Kidney (tissue), 14 donors: ENCODE results near the gene PPARA. TPM values are rescaled to one million over a fixed set of nuclear protein-coding genes. Genes with fewer than 3 reads are reported as not detected.

Experiments used
- DNase-seq, 5 donors: peaks; one replicate each; pipeline ENCODE4 v3.0.0-alpha.2; 2013 to 2020
- FAIRE-seq: peaks from 2 replicates; lab custom pipeline; 2012; peaks lifted over from hg19 to GRCh38; lab: Jason Lieb, UNC
- H3K27ac ChIP-seq, 2 donors: one replicate each; pipeline ENCODE4 v1.7.0; 2013; ENCODE audit warnings: low read depth in 2 of 2, low read length in 2 of 2, inconsistent platforms in 1 of 2
- H3K27me3 ChIP-seq: one replicate; pipeline ENCODE4 v1.7.1; 2013; ENCODE audit warnings: low read length, inconsistent platforms; ENCODE audit not compliant: control insufficient read depth, insufficient read depth
- H3K36me3 ChIP-seq, 3 donors: one replicate each; pipeline versions ENCODE4 v1.7.0 to v1.7.1; 2013; ENCODE audit warnings: low read length in 3 of 3, control low read depth in 1 of 3, inconsistent platforms in 1 of 3; ENCODE audit not compliant: insufficient read depth in 3 of 3, control insufficient read depth in 2 of 3
- H3K4me1 ChIP-seq, 3 donors: one replicate each; pipeline versions ENCODE4 v1.7.0 to v1.7.1; 2013; ENCODE audit warnings: low read length in 3 of 3, inconsistent platforms in 1 of 3, low read depth in 1 of 3; ENCODE audit not compliant: control insufficient read depth in 2 of 3, insufficient read depth in 2 of 3
- H3K4me3 ChIP-seq, 3 donors: one replicate each; pipeline versions ENCODE4 v1.7.0 to v1.8.1; 2013; ENCODE audit warnings: low read length in 3 of 3, control low read depth in 1 of 3, inconsistent platforms in 1 of 3
- H3K9ac ChIP-seq, 3 donors: one replicate each; pipeline versions ENCODE4 v1.7.0 to v1.7.1; 2013; ENCODE audit warnings: low read length in 3 of 3, control low read depth in 1 of 3, inconsistent platforms in 1 of 3
- H3K9me3 ChIP-seq, 3 donors: one replicate each; pipeline versions ENCODE4 v1.7.0 to v1.7.1; 2013; ENCODE audit warnings: low read length in 3 of 3, control low read depth in 1 of 3, inconsistent platforms in 1 of 3; ENCODE audit not compliant: control insufficient read depth in 2 of 3, insufficient read depth in 1 of 3
- intact Hi-C: fragments of 100-400 bp; cut with DNase I; formaldehyde crosslinking; loops from one replicate; pipeline ENCODE4 v1.11.1; 2022
- polyA plus RNA-seq: library from polyadenylated mRNA; stranded (reverse); fragments of 350-450 nt; fragmentation: Illumina TruSeq; extraction: RNeasy Lipid Tissue Mini Kit (QIAGEN cat#74804); gene quantifications from one replicate; pipeline ENCODE4 v1.2.3, GENCODE V29; 2014; ENCODE audit warnings: low read depth, low replicate concordance; ENCODE audit not compliant: insufficient read depth
- total RNA-seq: library from RNA; stranded (reverse); fragmentation: NEBNext Ultra II Directional; extraction: Animal tissue kit (Norgen Biotek cat#: 25700); gene quantifications from one replicate; pipeline ENCODE4 v1.2.1, GENCODE V29; 2021
- TF ChIP-seq, protein P1 (sequence below): IDR thresholded peaks from 3 replicates; pipeline ENCODE4 v1.5.1; 2012; ENCODE audit warnings: mild to moderate bottlenecking, moderate library complexity, borderline replicate concordance; ENCODE audit not compliant: insufficient read depth; ENCODE audit errors: extremely low read depth
- donor health status: control.
- donor health status: control.
- donor health status: control.
- donor health status: control.
- donor health status: control.
- donor health status: DM: yes; HTN: yes; CAD: no.
- donor health status: Normal renal cell carcinoma (clear cell type).

Gene PPARA
- total and polyA plus RNA-seq, 2 donors from 2014 or later = 15.8 to 36.8 TPM

DNA sequence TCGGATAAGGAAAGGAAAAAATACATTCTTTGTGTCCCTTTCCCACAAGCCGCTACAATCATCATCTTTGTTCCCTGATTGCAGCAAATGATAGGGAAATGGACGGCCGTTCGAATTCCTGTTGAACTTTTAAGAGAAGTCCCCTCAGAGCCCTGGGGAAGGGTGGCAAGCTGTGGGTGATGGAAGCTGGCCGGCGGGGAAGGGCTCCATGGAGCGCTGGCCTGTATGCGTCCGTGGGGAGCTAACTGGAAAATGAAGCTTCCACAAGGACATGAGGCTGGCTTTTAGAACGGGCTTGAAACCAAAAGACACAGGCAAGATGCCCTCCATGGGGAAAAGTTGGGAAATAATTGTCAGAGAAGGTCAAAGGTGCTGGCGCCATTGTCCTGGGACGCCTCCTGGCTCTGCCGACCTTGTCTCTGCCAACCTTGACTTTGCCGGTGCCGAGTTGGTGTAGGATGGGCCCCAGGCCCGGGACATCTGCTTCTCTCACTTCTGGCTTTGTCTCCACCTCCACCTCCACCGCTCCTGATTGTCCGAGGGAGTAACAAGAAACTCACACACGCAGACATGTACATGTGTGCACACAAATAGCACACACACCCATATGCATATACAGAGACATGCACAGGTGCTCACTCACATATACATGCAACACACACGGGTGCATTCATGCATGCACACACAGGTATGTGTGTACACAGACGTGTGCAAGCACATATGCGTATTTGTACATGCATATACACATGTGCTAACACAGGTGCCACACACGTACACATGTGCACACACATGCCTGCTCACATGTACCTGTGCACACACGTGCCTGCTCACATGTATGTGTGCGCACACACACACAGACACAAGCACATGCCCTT is 14.5 kb upstream of the PPARA start:
- TF ChIP-seq, protein P1, sequence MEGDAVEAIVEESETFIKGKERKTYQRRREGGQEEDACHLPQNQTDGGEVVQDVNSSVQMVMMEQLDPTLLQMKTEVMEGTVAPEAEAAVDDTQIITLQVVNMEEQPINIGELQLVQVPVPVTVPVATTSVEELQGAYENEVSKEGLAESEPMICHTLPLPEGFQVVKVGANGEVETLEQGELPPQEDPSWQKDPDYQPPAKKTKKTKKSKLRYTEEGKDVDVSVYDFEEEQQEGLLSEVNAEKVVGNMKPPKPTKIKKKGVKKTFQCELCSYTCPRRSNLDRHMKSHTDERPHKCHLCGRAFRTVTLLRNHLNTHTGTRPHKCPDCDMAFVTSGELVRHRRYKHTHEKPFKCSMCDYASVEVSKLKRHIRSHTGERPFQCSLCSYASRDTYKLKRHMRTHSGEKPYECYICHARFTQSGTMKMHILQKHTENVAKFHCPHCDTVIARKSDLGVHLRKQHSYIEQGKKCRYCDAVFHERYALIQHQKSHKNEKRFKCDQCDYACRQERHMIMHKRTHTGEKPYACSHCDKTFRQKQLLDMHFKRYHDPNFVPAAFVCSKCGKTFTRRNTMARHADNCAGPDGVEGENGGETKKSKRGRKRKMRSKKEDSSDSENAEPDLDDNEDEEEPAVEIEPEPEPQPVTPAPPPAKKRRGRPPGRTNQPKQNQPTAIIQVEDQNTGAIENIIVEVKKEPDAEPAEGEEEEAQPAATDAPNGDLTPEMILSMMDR = no peak
- Histone ChIP-seq H3K4me1 (peaks cover 0 to 27% (median 3%) of the 10 kb centered on the region in 3 donors), H3K4me3 (no peak overlapping the region), H3K9ac (no peak overlapping the region), H3K27me3 (no peaks in the 10 kb centered on the region), H3K36me3 (no peaks in the 10 kb centered on the region), H3K27ac (no peak overlapping the region), H3K9me3 (no peaks in the 10 kb centered on the region)
- intact Hi-C loops = no loop called here
- FAIRE-seq (no peak), DNase-seq (peak in 2 of 5 donors; percentile 23 to 35)

DNA sequence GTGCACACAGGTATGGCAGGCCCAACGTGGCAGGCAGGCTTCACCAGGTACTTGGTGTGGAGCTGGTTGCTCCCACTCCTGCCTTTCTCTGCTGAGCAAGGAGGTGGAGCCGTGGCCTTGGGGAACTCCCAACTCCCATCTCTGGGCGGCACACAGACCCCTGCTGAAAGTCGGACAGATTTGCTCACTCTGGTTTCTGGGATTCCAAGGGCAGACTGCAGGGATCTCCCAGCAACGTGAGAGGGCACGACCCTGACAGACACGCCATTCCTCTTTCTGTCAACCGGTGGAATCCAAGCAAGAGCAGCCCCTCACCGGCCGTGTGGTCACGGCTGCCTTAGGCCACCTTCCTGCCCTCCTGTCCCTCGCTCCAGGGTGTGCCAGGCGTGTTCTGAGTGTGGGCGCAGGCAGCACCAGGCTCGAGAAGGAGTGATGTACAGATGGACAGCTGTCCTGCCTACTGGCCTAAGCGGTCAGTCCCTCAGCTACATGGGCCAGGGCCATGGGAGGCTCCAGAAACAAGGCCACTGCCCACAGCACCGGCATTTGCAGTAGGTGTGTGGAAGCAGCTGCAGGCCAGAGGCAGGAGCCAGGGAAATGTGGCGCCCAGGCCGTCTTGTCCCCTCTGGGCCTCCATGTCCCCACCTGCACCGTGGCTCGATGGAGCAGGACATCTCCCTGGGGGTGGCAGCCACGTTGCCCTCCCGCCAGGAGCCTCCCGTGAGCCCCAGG is 13.7 kb upstream of the PPARA start:
- H3K4me1 ChIP-seq = peaks cover 0 to 27% (median 3%) of the 10 kb centered on the region in 3 donors
- TF ChIP-seq, protein P1 = no peak
- H3K36me3 ChIP-seq = no peaks in the 10 kb centered on the region
- H3K9me3 ChIP-seq = no peaks in the 10 kb centered on the region
- H3K4me3 ChIP-seq = no peak overlapping the region
- no peak for FAIRE-seq
- no peaks in the 10 kb centered on the region for H3K27me3 ChIP-seq
- intact Hi-C loops = no loop called here
- peak; percentile 34 to 56 (median 50) for DNase-seq
- no peak overlapping the region for H3K9ac ChIP-seq
- no peak overlapping the region for H3K27ac ChIP-seq

DNA sequence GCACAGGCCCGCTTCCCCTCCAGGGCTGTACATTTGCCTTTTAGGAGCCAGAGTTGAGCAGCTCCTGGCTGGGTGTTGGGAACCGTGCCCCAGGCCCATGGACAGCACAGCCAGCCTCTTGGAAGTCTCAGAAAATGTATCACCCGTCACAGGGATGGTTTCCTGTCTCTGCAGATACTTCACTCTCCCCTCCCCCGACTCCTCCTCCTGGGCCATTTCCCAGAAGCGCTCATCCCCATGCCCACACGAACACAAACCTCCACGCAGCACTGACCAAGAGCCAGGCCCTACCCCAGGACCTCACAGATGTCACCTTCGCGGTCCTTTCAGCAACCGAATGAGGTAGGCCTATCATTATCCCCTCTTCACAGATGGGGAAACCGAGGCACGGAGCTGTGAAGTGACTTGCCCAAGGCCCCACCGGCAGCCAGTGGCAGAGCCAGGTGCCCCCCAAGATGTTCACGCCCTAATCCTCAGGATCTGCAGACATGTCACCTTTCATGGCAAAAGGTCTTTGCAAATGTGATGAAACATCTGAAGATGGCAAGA is 13.0 kb upstream of the PPARA start:
- no peaks in the 10 kb centered on the region for H3K9me3 ChIP-seq
- TF ChIP-seq, protein P1 = no peak
- no peaks in the 10 kb centered on the region for H3K36me3 ChIP-seq
- H3K27me3 ChIP-seq = no peaks in the 10 kb centered on the region
- no peak overlapping the region for H3K9ac ChIP-seq
- no peak overlapping the region for H3K4me3 ChIP-seq
- FAIRE-seq (no peak), DNase-seq (peak in 2 of 5 donors; percentile 50 to 62)
- intact Hi-C loops = no loop called here
- peaks cover 0 to 27% (median 3%) of the 10 kb centered on the region in 3 donors for H3K4me1 ChIP-seq
- H3K27ac ChIP-seq = no peak overlapping the region
